H1 (cell line): ENCODE data around the gene HIPK2.

Source experiments
- BACH1 ChIP-seq: IDR thresholded peaks from 2 replicates; pipeline ENCODE4 v1.6.1; 2012; ENCODE audit warnings: low read length, improper control_type of control experiment
- BRCA1 ChIP-seq: IDR thresholded peaks from 2 replicates; pipeline ENCODE4 v1.6.1; 2012; ENCODE audit warnings: low read depth, low read length, improper control_type of control experiment
- CHD1 ChIP-seq: IDR thresholded peaks from 2 replicates; pipeline ENCODE4 v1.6.1; 2012; ENCODE audit warnings: low read depth, low read length, improper control_type of control experiment
- CHD2 ChIP-seq: IDR thresholded peaks from 2 replicates; pipeline ENCODE4 v1.6.1; 2012; ENCODE audit warnings: low read length, improper control_type of control experiment
- CTCF ChIP-seq, 3 experiments: IDR thresholded peaks; 1 replicate in 2 of 3; 2 replicates in 1 of 3; pipeline versions ENCODE4 v1.5.1 to v1.6.1; 2011; ENCODE audit warnings: low read length in 3 of 3, mild to moderate bottlenecking in 3 of 3, inconsistent platforms in 2 of 3, low read depth in 1 of 3, moderate library complexity in 1 of 3; ENCODE audit not compliant: insufficient read depth in 1 of 3; ENCODE audit errors: control extremely low read depth in 1 of 3
- JUN ChIP-seq: IDR thresholded peaks from 2 replicates; pipeline ENCODE4 v1.6.1; 2011; ENCODE audit warnings: low read depth, mild to moderate bottlenecking, improper control_type of control experiment, low read length
- RAD21 ChIP-seq, 2 experiments: IDR thresholded peaks in 1 of 2; conservative IDR thresholded peaks in 1 of 2; 2 replicates each; pipeline ENCODE4 v1.6.1; 2011; ENCODE audit warnings: low read depth in 2 of 2, low read length in 2 of 2, improper control_type of control experiment in 1 of 2, inconsistent platforms in 1 of 2, mild to moderate bottlenecking in 1 of 2, moderate library complexity in 1 of 2
- USF2 ChIP-seq: IDR thresholded peaks from 2 replicates; pipeline ENCODE4 v1.6.1; 2011; ENCODE audit warnings: low read length, improper control_type of control experiment

DNA sequence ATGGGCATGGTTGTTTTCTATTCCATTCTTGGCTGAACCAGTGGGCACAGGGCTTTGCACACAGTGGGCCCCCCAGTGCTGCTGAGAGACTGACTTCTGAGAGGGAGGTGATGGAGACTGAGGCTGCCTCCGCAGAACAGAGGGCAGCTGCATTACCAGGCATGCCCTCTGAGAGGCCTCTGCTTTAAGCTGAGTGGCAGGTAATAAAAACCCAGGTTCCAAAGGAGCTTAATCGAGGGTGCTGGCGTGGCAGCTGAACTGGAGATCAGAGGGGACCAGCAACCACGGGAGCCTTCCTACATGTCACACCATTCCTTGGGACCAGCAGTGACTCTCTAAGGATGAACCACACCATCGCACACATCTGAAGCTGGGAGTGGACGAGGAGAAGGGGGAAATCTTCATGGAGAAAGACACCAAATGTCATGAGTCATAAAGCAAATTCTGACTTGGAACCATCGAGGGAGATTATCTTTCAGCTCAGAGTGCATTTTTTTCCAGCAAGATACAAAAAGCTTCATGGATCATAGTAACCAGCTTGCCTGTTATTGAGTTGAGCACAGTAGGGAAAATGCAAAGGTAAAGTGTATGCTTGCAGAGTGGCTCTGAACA lies 24.6 kb downstream of the HIPK2 start:
- TF ChIP-seq CHD2 (no peak), RAD21 (IDR thresholded peaks at IDR 0.05 in 1 of 2, conservative IDR thresholded peaks at IDR 0.05 in 1 of 2; ENCODE audit: low read depth in 2 of 2, low read length in 2 of 2) (peak; percentile 32 to 44; a peak in 2 of 4 replicates), CTCF (IDR thresholded peaks at IDR 0.05; ENCODE audit: control extremely low read depth in 1 of 3, insufficient read depth in 1 of 3, low read depth in 1 of 3, low read length in 3 of 3) (peak; percentile 30 to 55 (median 32)), USF2 (no peak), BRCA1 (no peak), CHD1 (no peak), BACH1 (no peak), JUN (no peak)
